Left lung (tissue), 10 donors: Measurements from ENCODE around the gene CCDC171. TPM values are rescaled to one million over a fixed set of nuclear protein-coding genes. Genes with fewer than 3 reads are reported as not detected.

Experiments used
- ATAC-seq: fragments of 200-7000 bp; cut with Tn5 transposase; one replicate; pipeline ENCODE4 v1.9.1; 2020; ENCODE audit warnings: moderate library complexity
- DNase-seq, 4 donors: peaks; one replicate each; pipeline ENCODE4 v3.0.0-alpha.2; 2013 to 2020
- H3K27ac ChIP-seq, 2 donors: fragments of 200-600 bp; sonication (generic) in 1 of 2; one replicate each; pipeline versions ENCODE4 v1.5.0 to v1.8.0; 2020 to 2021
- H3K27me3 ChIP-seq, 2 donors: fragments of 200-600 bp; sonication (generic) in 1 of 2; one replicate each; pipeline versions ENCODE4 v1.5.0 to v1.8.0; 2020 to 2021
- H3K36me3 ChIP-seq, 2 donors: fragments of 200-600 bp; sonication (generic) in 1 of 2; one replicate each; pipeline versions ENCODE4 v1.5.0 to v1.8.0; 2020 to 2021
- H3K4me1 ChIP-seq, 2 donors: fragments of 200-600 bp; one replicate each; pipeline ENCODE4 v1.8.0; 2021
- H3K4me3 ChIP-seq, 2 donors: fragments of 200-600 bp; sonication (generic) in 1 of 2; one replicate each; pipeline versions ENCODE4 v1.5.0 to v1.8.0; 2020 to 2021; ENCODE audit warnings: mild to moderate bottlenecking in 1 of 2
- H3K9me3 ChIP-seq, 2 donors: fragments of 200-600 bp; sonication (generic) in 1 of 2; one replicate each; pipeline versions ENCODE4 v1.5.0 to v1.8.0; 2020 to 2021
- intact Hi-C, 2 donors: fragments of 100-400 bp; cut with DNase I; formaldehyde crosslinking; loops; one replicate each; pipeline versions ENCODE4 v1.11.2 to v1.14.2; 2022
- polyA plus RNA-seq, 6 donors: library from polyadenylated mRNA; unstranded; fragments of 120-200 nt; gene quantifications; one replicate each; pipeline ENCODE4 v1.2.1, GENCODE V29; 2013; ENCODE audit not compliant: insufficient read length in 6 of 6
- total RNA-seq, 2 donors: library from RNA; stranded (reverse); fragmentation: NEBNext Ultra II Directional; extraction: Animal tissue kit (Norgen Biotek cat#: 25700); gene quantifications; one replicate each; pipeline ENCODE4 v1.2.1, GENCODE V29; 2021
- TF ChIP-seq, protein P1 (sequence below), 2 donors: fragments of 200-600 bp; sonication (generic) in 1 of 2; IDR thresholded peaks; one replicate each; pipeline versions ENCODE4 v1.5.0 to v1.8.0; 2021; ENCODE audit warnings: antibody characterized with exemption in 2 of 2
- donor health status: DM: no; HTN: yes; CAD: no.
- donor health status: DM: no; HTN: no; CAD: no.

CCDC171 gene
- total and polyA plus RNA-seq, 8 donors, result 2.0 to 11.2 (median 10.0) TPM

DNA sequence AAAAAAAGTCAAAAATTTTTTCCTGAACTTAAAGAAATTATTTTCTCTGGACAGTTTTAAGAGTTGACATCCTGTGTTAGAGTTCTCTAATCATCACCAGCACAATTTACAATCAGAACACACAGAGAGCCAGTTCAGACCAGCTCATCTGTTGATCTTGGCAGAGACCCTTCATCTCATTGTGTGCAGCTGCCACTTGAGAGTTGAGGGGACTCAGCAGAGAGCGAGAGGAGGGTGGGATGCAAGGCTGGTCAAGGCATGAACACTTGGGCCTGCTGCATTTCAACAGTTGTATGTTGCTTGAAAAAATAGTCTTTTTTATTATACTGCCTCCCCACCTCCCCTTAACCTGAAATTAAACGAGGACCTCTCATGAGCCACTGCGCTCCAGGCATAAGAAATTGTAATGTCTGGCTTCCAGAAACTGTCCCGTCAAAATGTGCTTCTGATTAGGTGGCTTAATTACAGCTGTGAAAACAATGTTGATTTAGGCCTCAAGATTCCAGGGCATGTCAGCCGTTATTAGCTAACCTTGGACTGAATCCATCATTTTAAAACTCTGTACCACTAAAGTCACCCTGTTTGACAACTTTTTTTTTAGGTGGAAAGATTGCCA, 383.6 kb downstream of the CCDC171 start:
- ATAC-seq, result no peak
- H3K27me3 ChIP-seq, result no peaks in the 10 kb centered on the region
- peak in 2 of 4 donors; percentile 46 to 50 for DNase-seq
- no peaks in the 10 kb centered on the region for H3K4me1 ChIP-seq
- H3K27ac ChIP-seq, result no peak overlapping the region
- TF ChIP-seq, protein P1, sequence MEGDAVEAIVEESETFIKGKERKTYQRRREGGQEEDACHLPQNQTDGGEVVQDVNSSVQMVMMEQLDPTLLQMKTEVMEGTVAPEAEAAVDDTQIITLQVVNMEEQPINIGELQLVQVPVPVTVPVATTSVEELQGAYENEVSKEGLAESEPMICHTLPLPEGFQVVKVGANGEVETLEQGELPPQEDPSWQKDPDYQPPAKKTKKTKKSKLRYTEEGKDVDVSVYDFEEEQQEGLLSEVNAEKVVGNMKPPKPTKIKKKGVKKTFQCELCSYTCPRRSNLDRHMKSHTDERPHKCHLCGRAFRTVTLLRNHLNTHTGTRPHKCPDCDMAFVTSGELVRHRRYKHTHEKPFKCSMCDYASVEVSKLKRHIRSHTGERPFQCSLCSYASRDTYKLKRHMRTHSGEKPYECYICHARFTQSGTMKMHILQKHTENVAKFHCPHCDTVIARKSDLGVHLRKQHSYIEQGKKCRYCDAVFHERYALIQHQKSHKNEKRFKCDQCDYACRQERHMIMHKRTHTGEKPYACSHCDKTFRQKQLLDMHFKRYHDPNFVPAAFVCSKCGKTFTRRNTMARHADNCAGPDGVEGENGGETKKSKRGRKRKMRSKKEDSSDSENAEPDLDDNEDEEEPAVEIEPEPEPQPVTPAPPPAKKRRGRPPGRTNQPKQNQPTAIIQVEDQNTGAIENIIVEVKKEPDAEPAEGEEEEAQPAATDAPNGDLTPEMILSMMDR (IDR thresholded peaks at IDR 0.05), result no peak
- H3K4me3 ChIP-seq, result no peak overlapping the region
- H3K9me3 ChIP-seq, result peaks cover 0 to 12% of the 10 kb centered on the region in 2 donors
- intact Hi-C loops, result no loop called here
- no peaks in the 10 kb centered on the region for H3K36me3 ChIP-seq

DNA sequence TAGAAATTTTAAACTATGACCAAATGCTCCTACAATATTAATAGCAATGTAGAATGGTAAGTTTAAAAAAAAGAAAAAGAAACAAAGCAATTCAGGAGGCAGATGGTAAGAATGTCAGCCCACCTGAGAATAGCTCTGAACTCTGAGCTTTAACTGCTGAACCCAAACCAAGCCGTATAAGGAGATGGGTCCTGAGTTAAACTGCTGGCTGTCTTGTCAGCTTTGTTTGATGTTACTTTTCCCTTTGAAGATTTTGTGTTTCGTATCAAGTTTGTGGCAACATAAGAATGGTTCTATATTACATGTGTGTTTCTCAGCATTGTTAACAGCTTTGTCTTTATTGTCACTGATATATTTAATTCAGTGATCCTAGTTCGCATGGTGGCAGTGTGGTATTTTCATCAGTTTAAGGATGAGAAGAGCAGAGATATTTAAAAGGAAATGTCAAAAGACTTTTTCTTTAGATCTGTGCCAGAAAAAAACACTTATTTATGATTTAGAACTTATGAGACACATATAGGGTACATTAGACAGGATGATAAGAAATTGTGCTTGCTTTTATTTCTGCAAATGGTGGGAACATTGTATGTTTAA, 390.1 kb downstream of the CCDC171 start:
- intact Hi-C loops, result no loop called here
- TF ChIP-seq, protein P1 (IDR thresholded peaks at IDR 0.05), result no peak
- peak in 2 of 4 donors; percentile 9 to 19 for DNase-seq

DNA sequence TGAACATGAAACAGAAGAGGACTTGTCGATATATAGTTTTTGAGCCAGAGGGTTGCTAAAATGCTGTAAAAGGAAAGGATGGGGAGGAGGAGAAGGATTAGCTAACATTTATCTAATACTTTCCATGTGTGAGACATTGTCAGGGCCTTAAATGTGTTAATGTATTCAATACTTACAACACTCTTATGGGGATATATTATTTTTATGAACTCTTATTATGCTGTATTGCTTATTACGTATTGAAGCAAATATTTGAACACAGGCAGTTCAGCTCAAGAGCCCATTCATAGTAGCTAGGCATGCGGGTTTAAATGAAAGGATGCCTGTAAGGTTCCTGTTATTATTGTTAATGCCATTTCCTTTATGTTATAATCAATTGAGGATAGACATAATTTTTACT, 391.5 kb downstream of the CCDC171 start:
- ATAC-seq (no peak), DNase-seq (no peak)
- intact Hi-C loops, result no loop called here
- H3K4me1 ChIP-seq, result no peaks in the 10 kb centered on the region
- peaks cover 0 to 2% of the 10 kb centered on the region in 2 donors for H3K9me3 ChIP-seq
- no peaks in the 10 kb centered on the region for H3K27me3 ChIP-seq
- TF ChIP-seq, protein P1 (IDR thresholded peaks at IDR 0.05), result no peak
- no peaks in the 10 kb centered on the region for H3K36me3 ChIP-seq
- H3K4me3 ChIP-seq, result no peak overlapping the region
- no peak overlapping the region for H3K27ac ChIP-seq

More for the DNA sequence above, 390.1 kb downstream of the CCDC171 start:
- no peak overlapping the region for H3K27ac ChIP-seq
- no peaks in the 10 kb centered on the region for H3K36me3 ChIP-seq
- H3K4me1 ChIP-seq, result no peaks in the 10 kb centered on the region
- no peak overlapping the region for H3K4me3 ChIP-seq
- H3K27me3 ChIP-seq, result no peaks in the 10 kb centered on the region
- no peaks in the 10 kb centered on the region for H3K9me3 ChIP-seq
- ATAC-seq, result no peak

DNA sequence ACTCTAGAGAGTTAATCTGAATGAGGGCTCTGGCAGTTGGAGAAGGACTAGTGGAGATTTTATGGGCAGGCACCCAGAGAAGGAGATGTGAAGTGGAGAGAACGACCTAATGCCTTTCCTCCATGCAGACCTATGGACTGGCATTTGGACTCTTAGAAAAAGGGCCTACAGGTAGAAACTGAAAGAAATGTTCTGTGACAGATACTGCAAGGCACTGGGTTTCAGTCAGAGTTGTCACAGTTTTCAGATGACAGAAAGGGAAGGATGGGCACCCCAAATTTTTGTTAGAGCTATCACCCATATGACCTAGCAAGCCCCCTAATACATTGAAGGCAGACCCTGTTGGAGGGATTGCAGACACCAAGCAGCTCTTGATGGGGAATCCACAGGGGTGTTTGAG, 406.8 kb downstream of the CCDC171 start:
- DNase-seq (no peak), ATAC-seq (no peak)
- Histone ChIP-seq H3K9me3 (no peaks in the 10 kb centered on the region), H3K4me1 (no peaks in the 10 kb centered on the region), H3K27me3 (no peaks in the 10 kb centered on the region), H3K4me3 (no peak overlapping the region), H3K36me3 (no peaks in the 10 kb centered on the region), H3K27ac (no peak overlapping the region)
- TF ChIP-seq, protein P1 (IDR thresholded peaks at IDR 0.05), result no peak
- intact Hi-C loops, result no loop called here

DNA sequence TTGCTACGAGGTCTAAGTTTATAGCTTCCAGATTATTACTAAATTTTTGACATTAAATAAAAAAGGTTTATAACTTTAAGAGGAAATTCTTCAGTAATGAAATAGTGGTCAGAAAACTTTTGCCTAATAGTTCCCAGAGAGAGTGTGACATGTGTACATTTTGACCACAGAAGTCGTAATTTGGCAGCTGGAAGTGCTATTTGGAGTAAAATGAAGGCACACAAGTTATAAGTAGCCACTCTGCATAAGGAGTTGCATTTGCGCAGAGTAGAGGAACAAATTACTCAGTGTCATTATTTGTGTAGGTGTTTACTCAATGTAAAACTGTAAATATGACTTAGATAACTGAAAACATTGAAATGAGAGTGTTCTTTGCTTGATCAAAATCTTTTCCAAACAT, 408.4 kb downstream of the CCDC171 start:
- Histone ChIP-seq H3K4me1 (no peaks in the 10 kb centered on the region), H3K9me3 (no peaks in the 10 kb centered on the region), H3K27ac (no peak overlapping the region), H3K27me3 (no peaks in the 10 kb centered on the region), H3K36me3 (no peaks in the 10 kb centered on the region), H3K4me3 (no peak overlapping the region)
- TF ChIP-seq, protein P1 (IDR thresholded peaks at IDR 0.05), result no peak
- DNase-seq (no peak), ATAC-seq (peak; percentile 58)
- intact Hi-C loops, result no loop called here
